Liver (tissue), 9 donors: ENCODE results near the gene SERINC5. TPM values are rescaled to one million over a fixed set of nuclear protein-coding genes. Genes with fewer than 3 reads are reported as not detected.

ENCODE experiments used
- DNase-seq: peaks from one replicate; pipeline ENCODE4 v3.0.0-alpha.2; 2017; ENCODE audit warnings: low spot score
- H3K27ac ChIP-seq, 2 donors: one replicate each; pipeline ENCODE4 v1.7.0; 2013; ENCODE audit warnings: inconsistent platforms in 2 of 2, low read length in 2 of 2, control low read depth in 1 of 2, low read depth in 1 of 2, mild to moderate bottlenecking in 1 of 2
- H3K27me3 ChIP-seq, 4 donors: one replicate each; pipeline versions ENCODE4 v1.6.1 to v1.7.0; 2013; ENCODE audit warnings: low read length in 3 of 4, inconsistent platforms in 1 of 4, mild to moderate bottlenecking in 1 of 4, moderate library complexity in 1 of 4; ENCODE audit not compliant: control insufficient read depth in 4 of 4, insufficient read depth in 4 of 4
- H3K36me3 ChIP-seq, 4 donors: one replicate each; pipeline versions ENCODE4 v1.6.1 to v1.7.0; 2013; ENCODE audit warnings: low read length in 3 of 4, mild to moderate bottlenecking in 3 of 4, low read depth in 1 of 4, moderate library complexity in 1 of 4; ENCODE audit not compliant: control insufficient read depth in 4 of 4, insufficient read depth in 3 of 4
- H3K4me1 ChIP-seq, 4 donors: one replicate each; pipeline versions ENCODE4 v1.6.1 to v1.7.0; 2013; ENCODE audit warnings: low read length in 3 of 4, mild to moderate bottlenecking in 3 of 4, moderate library complexity in 1 of 4; ENCODE audit not compliant: control insufficient read depth in 4 of 4, insufficient read depth in 4 of 4
- H3K4me3 ChIP-seq, 3 donors: one replicate each; pipeline versions ENCODE4 v1.6.1 to v1.7.0; 2013; ENCODE audit warnings: low read length in 3 of 3, control low read depth in 1 of 3, low read depth in 1 of 3, mild to moderate bottlenecking in 1 of 3
- H3K9ac ChIP-seq, 2 donors: one replicate each; pipeline ENCODE4 v1.7.0; 2013; ENCODE audit warnings: low read length in 2 of 2, mild to moderate bottlenecking in 2 of 2, moderate library complexity in 2 of 2, control low read depth in 1 of 2, low read depth in 1 of 2
- H3K9me3 ChIP-seq, 4 donors: one replicate each; pipeline versions ENCODE4 v1.6.1 to v1.7.0; 2013; ENCODE audit warnings: low read length in 3 of 4; ENCODE audit not compliant: control insufficient read depth in 4 of 4
- ATF3 ChIP-seq: IDR thresholded peaks from 2 replicates; pipeline ENCODE4 v1.6.1; 2016; ENCODE audit warnings: antibody characterized with exemption
- EGR1 ChIP-seq, 2 donors: IDR thresholded peaks; 2 replicates each; pipeline ENCODE4 v1.6.1; 2016 to 2018; ENCODE audit warnings: antibody characterized with exemption in 2 of 2, low read depth in 2 of 2
- FOXA1 ChIP-seq: IDR thresholded peaks from 2 replicates; pipeline ENCODE4 v1.6.1; 2016; ENCODE audit warnings: antibody characterized with exemption
- FOXA2 ChIP-seq: IDR thresholded peaks from 2 replicates; pipeline ENCODE4 v1.6.1; 2016; ENCODE audit warnings: antibody characterized with exemption
- JUND ChIP-seq, 2 donors: IDR thresholded peaks; 2 replicates each; pipeline ENCODE4 v1.6.1; 2016; ENCODE audit warnings: antibody characterized with exemption in 2 of 2
- NR2F2 ChIP-seq: IDR thresholded peaks from 2 replicates; pipeline ENCODE4 v1.6.1; 2016; ENCODE audit warnings: antibody characterized with exemption
- RAD21 ChIP-seq, 2 donors: IDR thresholded peaks; 2 replicates each; pipeline ENCODE4 v1.6.1; 2016; ENCODE audit warnings: antibody characterized with exemption in 2 of 2, mild to moderate bottlenecking in 2 of 2
- REST ChIP-seq: IDR thresholded peaks from 2 replicates; pipeline ENCODE4 v1.6.1; 2016; ENCODE audit warnings: antibody characterized with exemption, mild to moderate bottlenecking
- RXRA ChIP-seq, 2 donors: IDR thresholded peaks; 2 replicates each; pipeline ENCODE4 v1.6.1; 2017 to 2018; ENCODE audit warnings: antibody characterized with exemption in 2 of 2, mild to moderate bottlenecking in 1 of 2
- SP1 ChIP-seq: IDR thresholded peaks from 2 replicates; pipeline ENCODE4 v1.6.1; 2018; ENCODE audit warnings: antibody characterized with exemption, mild to moderate bottlenecking
- TAF1 ChIP-seq: conservative IDR thresholded peaks from 2 replicates; pipeline ENCODE4 v1.6.1; 2016; ENCODE audit warnings: antibody characterized with exemption, mild to moderate bottlenecking
- YY1 ChIP-seq: IDR thresholded peaks from 2 replicates; pipeline ENCODE4 v1.6.1; 2016; ENCODE audit warnings: antibody characterized with exemption, mild to moderate bottlenecking
- WGBS: extraction: QIAGEN DNeasy Blood & Tissue Kit; methylation state at CpG from one replicate; pipeline ENCODE4 v1.1.7; 2013; 5-methylcytosine and 5-hydroxymethylcytosine counted together
- polyA plus RNA-seq, 2 donors: library from polyadenylated mRNA; stranded (reverse) in 1 of 2; unstranded in 1 of 2; fragments of 200-250 nt in 1 of 2; fragments of >200 nt in 1 of 2; fragmentation: Nextera tagmentation in 1 of 2; extraction: Ambion mirVana in 1 of 2; gene quantifications; one replicate each; pipeline versions ENCODE4 v1.2.1 to v1.2.3, GENCODE V29; 2013 to 2015
- total RNA-seq, 2 donors: library from RNA; depleted of rRNA; stranded (reverse); fragments of >200 nt; gene quantifications; one replicate each; pipeline ENCODE4 v1.2.3, GENCODE V29; 2014
- TF ChIP-seq, protein P1 (sequence below): fragments of 150-350 bp; IDR thresholded peaks from 2 replicates; pipeline ENCODE4 v1.5.1; 2017; ENCODE audit warnings: improper control_type of control experiment, low read depth, low read length; ENCODE audit not compliant: missing input control
- TF ChIP-seq, protein P2 (sequence below): IDR thresholded peaks from 2 replicates; pipeline ENCODE4 v1.6.1; 2016; ENCODE audit warnings: antibody characterized with exemption
- donor health status: healthy.
- donor health status: healthy.
- donor health status: healthy.
- donor health status: healthy.
- donor health status: healthy.

SERINC5 gene
- total and polyA plus RNA-seq, 4 donors, result 22.2 to 82.3 (median 32.0) TPM

DNA sequence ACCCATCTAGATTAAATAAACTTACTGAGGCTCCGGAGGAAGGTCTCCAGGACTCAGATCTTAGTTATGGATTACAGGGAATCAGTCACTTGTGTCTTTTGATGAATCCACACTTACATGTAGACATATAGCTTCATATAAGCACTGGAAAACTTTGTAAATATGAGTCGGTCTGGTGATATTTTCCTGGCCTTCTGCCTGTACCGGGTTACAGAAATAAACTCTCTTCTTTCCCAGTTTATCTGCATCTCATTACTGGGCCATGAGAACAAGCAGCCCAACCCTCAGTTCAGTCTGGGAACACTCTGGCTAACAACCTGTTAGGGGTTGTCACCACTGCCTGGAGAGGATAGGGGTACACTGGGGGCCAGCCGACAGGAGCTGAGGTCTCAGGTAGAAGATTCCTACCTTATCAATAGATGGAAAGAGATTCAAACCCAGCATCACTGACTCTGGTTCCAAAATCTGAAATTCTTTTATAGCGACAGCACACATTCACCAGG lies 161.6 kb downstream of the SERINC5 start:
- WGBS, result 79% methylated on average over 5 of the region's 5 CpGs
- H3K9me3 ChIP-seq, result no peaks in the 10 kb centered on the region
- no peak overlapping the region for H3K27ac ChIP-seq
- H3K36me3 ChIP-seq, result no peaks in the 10 kb centered on the region
- DNase-seq, result no peak
- no peak overlapping the region for H3K9ac ChIP-seq
- H3K4me1 ChIP-seq, result peaks cover 0 to 6% (median 0%) of the 10 kb centered on the region in 4 donors
- no peak overlapping the region for H3K4me3 ChIP-seq
- TF ChIP-seq JUND (IDR thresholded peaks at IDR 0.05) (no peak), REST (no peak), TAF1 (no peak), RXRA (IDR thresholded peaks at IDR 0.05) (no peak), ATF3 (no peak), FOXA2 (no peak), FOXA1 (no peak), SP1 (no peak), YY1 (no peak), EGR1 (IDR thresholded peaks at IDR 0.05; ENCODE audit: low read depth in 2 of 2) (no peak)
- TF ChIP-seq, protein P1, sequence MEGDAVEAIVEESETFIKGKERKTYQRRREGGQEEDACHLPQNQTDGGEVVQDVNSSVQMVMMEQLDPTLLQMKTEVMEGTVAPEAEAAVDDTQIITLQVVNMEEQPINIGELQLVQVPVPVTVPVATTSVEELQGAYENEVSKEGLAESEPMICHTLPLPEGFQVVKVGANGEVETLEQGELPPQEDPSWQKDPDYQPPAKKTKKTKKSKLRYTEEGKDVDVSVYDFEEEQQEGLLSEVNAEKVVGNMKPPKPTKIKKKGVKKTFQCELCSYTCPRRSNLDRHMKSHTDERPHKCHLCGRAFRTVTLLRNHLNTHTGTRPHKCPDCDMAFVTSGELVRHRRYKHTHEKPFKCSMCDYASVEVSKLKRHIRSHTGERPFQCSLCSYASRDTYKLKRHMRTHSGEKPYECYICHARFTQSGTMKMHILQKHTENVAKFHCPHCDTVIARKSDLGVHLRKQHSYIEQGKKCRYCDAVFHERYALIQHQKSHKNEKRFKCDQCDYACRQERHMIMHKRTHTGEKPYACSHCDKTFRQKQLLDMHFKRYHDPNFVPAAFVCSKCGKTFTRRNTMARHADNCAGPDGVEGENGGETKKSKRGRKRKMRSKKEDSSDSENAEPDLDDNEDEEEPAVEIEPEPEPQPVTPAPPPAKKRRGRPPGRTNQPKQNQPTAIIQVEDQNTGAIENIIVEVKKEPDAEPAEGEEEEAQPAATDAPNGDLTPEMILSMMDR, result no peak
- TF ChIP-seq, protein P2, sequence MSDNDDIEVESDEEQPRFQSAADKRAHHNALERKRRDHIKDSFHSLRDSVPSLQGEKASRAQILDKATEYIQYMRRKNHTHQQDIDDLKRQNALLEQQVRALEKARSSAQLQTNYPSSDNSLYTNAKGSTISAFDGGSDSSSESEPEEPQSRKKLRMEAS, result no peak
- no peaks in the 10 kb centered on the region for H3K27me3 ChIP-seq

GRCh38 chr5:80093796-80094195 lies 162.1 kb downstream of the SERINC5 start:
- no peak overlapping the region for H3K9ac ChIP-seq
- H3K4me1 ChIP-seq, result peaks cover 0 to 6% (median 0%) of the 10 kb centered on the region in 4 donors
- H3K9me3 ChIP-seq, result no peaks in the 10 kb centered on the region
- no peaks in the 10 kb centered on the region for H3K27me3 ChIP-seq
- DNase-seq, result no peak
- 70% methylated on average over 8 of the region's 8 CpGs for WGBS
- no peak overlapping the region for H3K4me3 ChIP-seq
- TF ChIP-seq NR2F2 (no peak), JUND (IDR thresholded peaks at IDR 0.05) (no peak), TAF1 (no peak), RAD21 (IDR thresholded peaks at IDR 0.05) (peak in 1 of 2 donors; percentile 46)
- H3K36me3 ChIP-seq, result no peaks in the 10 kb centered on the region
- no peak overlapping the region for H3K27ac ChIP-seq
